ENCODE data around the gene LTBP4.
A peak's percentile ranks its signal among the peaks of the same experiment; 100 is the strongest.

Gene LTBP4

DNA sequence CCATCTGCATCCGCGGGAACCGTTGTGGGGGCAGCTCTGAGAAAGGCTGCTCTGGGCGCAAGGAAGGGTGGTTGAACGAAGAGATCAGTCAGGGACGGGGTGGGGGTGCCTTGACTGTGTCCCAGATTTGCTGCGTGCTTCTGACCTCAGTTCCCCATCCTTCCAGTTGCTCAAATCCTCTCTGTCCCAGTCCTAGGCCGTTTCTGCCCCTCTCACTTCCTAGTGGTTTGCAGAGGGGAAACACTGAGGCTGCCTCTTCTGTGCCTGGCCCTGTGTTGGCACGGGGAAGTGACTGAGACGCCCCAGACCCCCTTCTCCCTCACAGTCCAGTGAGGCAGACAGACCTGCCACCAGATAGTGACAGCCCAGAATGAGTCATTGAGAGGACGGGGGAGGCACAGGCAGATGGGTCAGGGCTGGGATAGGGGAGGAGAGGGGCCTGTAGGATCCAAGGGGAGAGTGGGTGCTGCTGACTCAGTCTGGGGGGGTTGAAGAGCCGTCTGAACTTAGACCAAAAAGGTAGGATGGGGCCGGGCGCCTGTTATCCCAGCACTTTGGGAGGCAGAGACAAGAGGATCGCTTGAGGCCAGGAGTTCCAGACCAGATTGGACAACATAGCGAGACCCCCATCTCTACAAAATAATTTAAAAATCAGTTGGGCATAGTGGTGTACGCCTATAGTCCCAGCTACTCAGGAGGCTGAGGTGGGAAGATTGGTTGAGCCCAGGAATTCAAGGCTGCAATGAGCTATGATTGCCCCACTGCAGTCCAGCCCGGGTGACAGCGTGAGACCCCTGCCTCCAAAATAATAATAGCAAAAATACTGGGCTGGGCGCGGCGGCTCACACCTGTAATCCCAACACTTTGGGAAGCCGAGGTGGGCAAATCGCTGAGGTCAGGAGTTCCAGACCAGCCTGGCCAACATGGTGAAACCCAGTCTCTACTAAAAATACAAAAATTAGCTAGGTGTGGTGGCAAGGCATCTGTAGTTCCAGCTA is 62.8 kb downstream of the LTBP4 start:
- TF ChIP-seq CTCF (IDR thresholded peaks at IDR 0.05), result no peak
- DNase-seq (ENCODE audit: low spot score), result peak; percentile 82
- H3K4me3 ChIP-seq, result peak overlapping the region; percentile 77
- H3K27ac ChIP-seq, result peak overlapping the region; percentile 48 to 90

DNA sequence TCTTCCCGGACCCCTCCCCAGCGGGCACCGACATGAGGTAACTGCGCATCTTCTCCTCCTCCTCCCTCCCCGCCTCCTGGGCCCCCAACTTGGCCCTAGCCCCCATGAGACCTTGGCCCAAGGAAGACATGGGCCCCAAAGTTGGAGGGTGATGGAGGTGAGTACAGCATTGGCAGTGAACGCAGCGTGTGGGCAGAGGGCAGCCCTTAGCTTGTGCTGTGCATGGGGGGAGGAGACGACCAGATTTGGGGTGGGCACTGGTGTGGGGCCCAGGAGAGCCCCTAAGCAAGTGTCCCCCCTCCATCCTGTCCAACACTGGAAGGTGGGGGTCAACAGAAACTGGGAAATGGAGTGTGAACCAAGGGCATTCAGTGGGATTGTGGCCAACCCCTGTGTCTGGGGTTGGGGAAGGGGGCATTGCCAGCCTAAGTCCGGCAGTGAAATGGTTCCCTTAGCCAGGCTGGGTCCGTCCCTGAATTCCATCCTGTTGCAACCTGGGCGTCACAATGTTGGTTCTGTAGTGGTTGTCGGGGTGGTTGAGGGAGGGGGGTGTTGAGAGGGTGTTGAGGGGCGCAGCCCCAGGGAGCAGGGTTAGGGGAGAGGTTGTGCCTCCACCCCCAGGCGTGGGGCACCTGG is 65.8 kb downstream of the LTBP4 start:
- DNase-seq (ENCODE audit: low spot score), result no peak
- peak overlapping the region in 1 of 2 donors; percentile 56 for H3K27ac ChIP-seq

GRCh38 chr19:40667602-40668001 is 66.4 kb downstream of the LTBP4 start:
- no peak overlapping the region for H3K4me3 ChIP-seq
- DNase-seq (ENCODE audit: low spot score), result no peak
- TF ChIP-seq CTCF (IDR thresholded peaks at IDR 0.05), result no peak
- H3K27ac ChIP-seq, result no peak overlapping the region

More for the DNA sequence above, 65.8 kb downstream of the LTBP4 start:
- no peak for TF ChIP-seq CTCF (IDR thresholded peaks at IDR 0.05)
- no peak overlapping the region for H3K4me3 ChIP-seq

- no peak overlapping the region for H3K4me3 ChIP-seq
- no peak for TF ChIP-seq CTCF (IDR thresholded peaks at IDR 0.05)
- no peak overlapping the region for H3K27ac ChIP-seq
- no peak for DNase-seq (ENCODE audit: low spot score)
These were observed 67.9 kb downstream of the LTBP4 start for GRCh38 chr19:40668991-40669614.

DNA sequence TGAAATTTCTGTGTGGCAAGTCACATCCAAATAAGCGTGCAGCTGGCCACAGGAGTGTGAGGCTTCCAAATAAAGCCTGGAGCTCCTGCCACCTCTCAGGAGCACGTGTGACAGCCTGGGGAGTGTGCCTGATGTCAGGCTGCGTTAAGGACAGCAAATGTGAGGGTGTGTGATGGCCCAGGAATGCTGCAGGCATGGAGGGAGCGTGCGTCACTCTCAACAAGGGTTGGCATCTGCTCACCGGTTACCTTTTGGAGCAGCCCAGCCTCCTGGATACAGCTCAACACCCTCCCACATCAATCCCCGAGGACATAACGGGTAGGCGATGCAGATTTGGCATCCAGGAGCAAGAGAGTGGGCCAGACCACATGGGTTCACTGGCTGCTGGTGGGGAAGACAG is 70.2 kb downstream of the LTBP4 start:
- no peak for TF ChIP-seq CTCF (IDR thresholded peaks at IDR 0.05)
- Histone ChIP-seq H3K4me3 (no peak overlapping the region), H3K27ac (no peak overlapping the region)
- no peak for DNase-seq (ENCODE audit: low spot score)

GRCh38 chr19:40672038-40672437 is 70.9 kb downstream of the LTBP4 start:
- TF ChIP-seq CTCF (IDR thresholded peaks at IDR 0.05), result no peak
- no peak overlapping the region for H3K4me3 ChIP-seq
- H3K27ac ChIP-seq, result no peak overlapping the region
- no peak for DNase-seq (ENCODE audit: low spot score)

Measured in coronary artery (tissue), 2 donors.